ENCODE measurements around the gene RFX5. TPM values are rescaled to one million over a fixed set of nuclear protein-coding genes. Genes with fewer than 3 reads are reported as not detected.
A peak's percentile ranks its signal among the peaks of the same experiment; 100 is the strongest.

RFX5 gene
- total and polyA plus RNA-seq, 2 donors, result 32.9 to 89.4 TPM

DNA sequence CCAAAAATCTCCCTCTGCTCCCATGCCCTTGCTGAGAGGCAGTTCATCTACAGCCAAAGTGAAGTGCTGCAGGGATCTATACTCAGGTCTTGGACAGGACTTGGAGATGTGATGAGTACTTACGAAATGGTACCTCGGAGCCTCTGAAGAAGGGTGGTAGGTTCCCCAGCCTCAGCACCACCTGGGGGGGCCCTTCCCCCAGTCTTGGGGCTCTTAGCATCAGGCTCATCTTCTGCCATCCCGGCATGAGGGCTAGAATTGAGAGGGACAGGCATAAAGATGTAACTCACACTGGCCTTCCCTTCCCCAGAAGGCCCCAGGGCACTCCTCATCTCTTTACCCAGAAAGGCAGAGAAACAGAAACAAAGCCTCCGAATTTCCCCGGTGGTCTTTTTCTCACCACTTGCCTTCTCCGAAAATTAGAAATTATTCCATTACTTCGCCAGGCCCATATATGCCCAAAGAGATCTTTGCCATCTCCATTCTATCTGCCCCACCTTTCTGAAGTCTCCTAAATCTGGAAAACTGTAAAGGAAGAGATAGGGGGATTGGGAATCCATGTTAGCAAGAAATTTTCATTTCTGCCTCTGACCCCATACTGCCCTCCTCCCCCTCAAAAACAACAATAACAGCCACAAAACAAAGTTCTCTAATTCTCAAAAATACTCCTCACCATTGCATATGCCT is 827 bp downstream of the RFX5 start:
- Histone ChIP-seq H3K36me3 (ENCODE audit: control insufficient read depth in 2 of 2, insufficient read depth in 2 of 2, low read length in 1 of 2) (peaks cover 29 to 43% of the 10 kb centered on the region in 2 donors), H3K9me3 (ENCODE audit: control insufficient read depth in 2 of 2, insufficient read depth in 1 of 2, low read length in 1 of 2) (peaks cover 0 to 8% of the 10 kb centered on the region in 2 donors), H3K4me1 (ENCODE audit: control insufficient read depth in 2 of 2, insufficient read depth in 2 of 2, low read length in 2 of 2) (peaks cover 11 to 34% of the 10 kb centered on the region in 2 donors), H3K27ac (ENCODE audit: low read depth in 1 of 2, low read length in 1 of 2) (peak overlapping the region; percentile 95 to 98), H3K27me3 (ENCODE audit: control insufficient read depth in 2 of 2, insufficient read depth in 1 of 2, low read length in 1 of 2) (no peaks in the 10 kb centered on the region), H3K4me3 (ENCODE audit: low read length in 2 of 2) (peak overlapping the region; percentile 60 to 63)
- DNase-seq (ENCODE audit: low read depth in 6 of 9, low spot score in 9 of 9), result peak in 1 of 9 donors; percentile 34
- WGBS, result 54% methylated on average over 7 of the region's 7 CpGs

DNA sequence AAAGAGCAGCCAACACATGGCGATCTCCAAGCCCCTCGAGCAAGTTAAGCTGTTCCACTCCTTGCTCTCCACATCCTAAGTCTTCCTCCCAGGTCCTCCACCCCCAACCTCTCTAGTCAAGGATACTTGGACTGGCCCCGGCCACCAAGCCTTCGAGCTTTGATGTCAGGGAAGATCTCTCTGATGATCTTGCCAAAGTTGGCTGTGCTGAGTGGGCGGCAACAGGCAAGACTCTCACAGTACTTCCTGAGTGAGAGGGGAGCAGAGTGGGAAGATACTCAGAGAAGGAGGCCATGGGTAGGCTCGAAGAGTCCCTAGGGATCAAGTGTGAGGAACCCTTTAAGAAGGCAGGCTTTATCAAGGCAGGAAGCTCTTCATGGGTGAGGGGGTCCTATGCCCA is 2.8 kb downstream of the RFX5 start:
- H3K4me1 ChIP-seq (ENCODE audit: control insufficient read depth in 2 of 2, insufficient read depth in 2 of 2, low read length in 2 of 2), result peaks cover 11 to 34% of the 10 kb centered on the region in 2 donors
- H3K9me3 ChIP-seq (ENCODE audit: control insufficient read depth in 2 of 2, insufficient read depth in 1 of 2, low read length in 1 of 2), result no peaks in the 10 kb centered on the region
- peaks cover 29 to 43% of the 10 kb centered on the region in 2 donors for H3K36me3 ChIP-seq (ENCODE audit: control insufficient read depth in 2 of 2, insufficient read depth in 2 of 2, low read length in 1 of 2)
- H3K27ac ChIP-seq (ENCODE audit: low read depth in 1 of 2, low read length in 1 of 2), result no peak overlapping the region
- 93% methylated on average over 6 of the region's 6 CpGs for WGBS
- no peak for DNase-seq (ENCODE audit: low read depth in 6 of 9, low spot score in 9 of 9)
- H3K4me3 ChIP-seq (ENCODE audit: low read length in 2 of 2), result no peak overlapping the region
- H3K27me3 ChIP-seq (ENCODE audit: control insufficient read depth in 2 of 2, insufficient read depth in 1 of 2, low read length in 1 of 2), result no peaks in the 10 kb centered on the region

DNA sequence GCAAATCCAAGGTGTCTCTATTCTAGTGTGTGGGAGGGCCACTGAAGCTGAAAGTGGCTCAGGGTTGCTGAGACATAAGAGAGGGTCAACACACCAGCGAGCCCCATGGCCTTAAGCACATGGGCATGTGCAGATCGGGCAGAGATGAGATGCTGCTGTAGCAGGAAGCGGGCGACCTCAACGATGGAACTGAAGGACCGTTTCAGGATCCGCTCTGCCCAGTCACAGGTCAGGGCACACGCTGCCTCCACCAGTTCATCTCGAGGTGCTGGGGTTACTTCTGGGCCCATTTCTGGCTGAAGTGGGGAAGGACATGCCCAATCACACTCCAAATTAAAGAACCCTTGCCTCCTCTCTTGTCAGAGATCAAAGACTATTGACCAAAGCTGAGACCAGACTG is 3.5 kb downstream of the RFX5 start:
- 83% methylated on average over 9 of the region's 9 CpGs for WGBS

DNA sequence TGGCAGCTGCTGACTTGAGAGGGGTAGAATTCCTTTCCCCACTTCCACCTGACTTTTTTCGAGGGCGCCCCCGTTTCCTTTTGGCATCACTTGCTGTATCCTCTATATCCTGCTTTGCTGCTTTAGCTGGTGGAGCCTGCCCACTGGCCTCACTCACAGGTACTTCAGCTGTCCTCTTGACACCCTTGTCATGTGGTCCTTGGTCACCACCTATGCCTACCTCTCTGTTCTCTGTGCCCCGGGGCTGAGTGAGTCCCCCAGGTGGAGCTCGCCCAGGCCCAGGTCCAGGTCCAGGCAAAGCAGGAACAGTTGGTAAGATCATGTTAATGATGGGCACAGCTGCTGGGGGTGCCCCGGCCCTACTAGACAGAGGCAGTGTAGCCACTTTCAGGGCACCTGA is 4.5 kb downstream of the RFX5 start:
- Histone ChIP-seq H3K4me3 (ENCODE audit: low read length in 2 of 2) (no peak overlapping the region), H3K36me3 (ENCODE audit: control insufficient read depth in 2 of 2, insufficient read depth in 2 of 2, low read length in 1 of 2) (peaks cover 29 to 43% of the 10 kb centered on the region in 2 donors), H3K27me3 (ENCODE audit: control insufficient read depth in 2 of 2, insufficient read depth in 1 of 2, low read length in 1 of 2) (no peaks in the 10 kb centered on the region), H3K4me1 (ENCODE audit: control insufficient read depth in 2 of 2, insufficient read depth in 2 of 2, low read length in 2 of 2) (peaks cover 7 to 27% of the 10 kb centered on the region in 2 donors), H3K9me3 (ENCODE audit: control insufficient read depth in 2 of 2, insufficient read depth in 1 of 2, low read length in 1 of 2) (no peaks in the 10 kb centered on the region), H3K27ac (ENCODE audit: low read depth in 1 of 2, low read length in 1 of 2) (no peak overlapping the region)
- no peak for DNase-seq (ENCODE audit: low read depth in 6 of 9, low spot score in 9 of 9)
- WGBS, result 98% methylated on average over 6 of the region's 6 CpGs

More for the DNA sequence above, 3.5 kb downstream of the RFX5 start:
- H3K27me3 ChIP-seq (ENCODE audit: control insufficient read depth in 2 of 2, insufficient read depth in 1 of 2, low read length in 1 of 2), result no peaks in the 10 kb centered on the region
- peaks cover 11 to 34% of the 10 kb centered on the region in 2 donors for H3K4me1 ChIP-seq (ENCODE audit: control insufficient read depth in 2 of 2, insufficient read depth in 2 of 2, low read length in 2 of 2)
- no peaks in the 10 kb centered on the region for H3K9me3 ChIP-seq (ENCODE audit: control insufficient read depth in 2 of 2, insufficient read depth in 1 of 2, low read length in 1 of 2)
- no peak overlapping the region for H3K4me3 ChIP-seq (ENCODE audit: low read length in 2 of 2)
- peaks cover 29 to 43% of the 10 kb centered on the region in 2 donors for H3K36me3 ChIP-seq (ENCODE audit: control insufficient read depth in 2 of 2, insufficient read depth in 2 of 2, low read length in 1 of 2)
- no peak for DNase-seq (ENCODE audit: low read depth in 6 of 9, low spot score in 9 of 9)
- no peak overlapping the region for H3K27ac ChIP-seq (ENCODE audit: low read depth in 1 of 2, low read length in 1 of 2)

DNA sequence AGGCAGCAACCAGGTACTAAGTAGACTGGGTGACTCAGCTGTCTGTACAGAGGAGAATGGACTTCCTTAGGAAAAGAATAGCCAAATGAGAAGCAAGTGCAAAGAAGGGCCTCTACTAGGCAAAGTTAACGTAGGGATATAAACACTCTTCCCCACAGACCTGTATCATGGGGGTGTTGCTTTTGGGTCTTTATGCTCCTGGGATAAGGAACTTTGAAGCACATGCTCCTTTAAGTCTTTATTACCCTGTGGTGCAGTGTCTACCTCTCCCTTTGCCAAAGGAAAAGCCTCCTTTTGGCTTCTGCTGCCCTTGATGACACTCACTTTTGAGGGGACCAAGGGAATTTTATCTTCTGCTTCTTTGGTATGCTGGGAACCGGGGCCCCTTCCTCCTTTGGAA is 5.0 kb downstream of the RFX5 start:
- Histone ChIP-seq H3K4me1 (ENCODE audit: control insufficient read depth in 2 of 2, insufficient read depth in 2 of 2, low read length in 2 of 2) (peaks cover 7 to 25% of the 10 kb centered on the region in 2 donors), H3K9me3 (ENCODE audit: control insufficient read depth in 2 of 2, insufficient read depth in 1 of 2, low read length in 1 of 2) (no peaks in the 10 kb centered on the region), H3K4me3 (ENCODE audit: low read length in 2 of 2) (no peak overlapping the region), H3K36me3 (ENCODE audit: control insufficient read depth in 2 of 2, insufficient read depth in 2 of 2, low read length in 1 of 2) (peaks cover 29 to 43% of the 10 kb centered on the region in 2 donors), H3K27ac (ENCODE audit: low read depth in 1 of 2, low read length in 1 of 2) (no peak overlapping the region), H3K27me3 (ENCODE audit: control insufficient read depth in 2 of 2, insufficient read depth in 1 of 2, low read length in 1 of 2) (no peaks in the 10 kb centered on the region)
- no peak for DNase-seq (ENCODE audit: low read depth in 6 of 9, low spot score in 9 of 9)
- WGBS, result 98% methylated on average over 2 of the region's 2 CpGs

DNA sequence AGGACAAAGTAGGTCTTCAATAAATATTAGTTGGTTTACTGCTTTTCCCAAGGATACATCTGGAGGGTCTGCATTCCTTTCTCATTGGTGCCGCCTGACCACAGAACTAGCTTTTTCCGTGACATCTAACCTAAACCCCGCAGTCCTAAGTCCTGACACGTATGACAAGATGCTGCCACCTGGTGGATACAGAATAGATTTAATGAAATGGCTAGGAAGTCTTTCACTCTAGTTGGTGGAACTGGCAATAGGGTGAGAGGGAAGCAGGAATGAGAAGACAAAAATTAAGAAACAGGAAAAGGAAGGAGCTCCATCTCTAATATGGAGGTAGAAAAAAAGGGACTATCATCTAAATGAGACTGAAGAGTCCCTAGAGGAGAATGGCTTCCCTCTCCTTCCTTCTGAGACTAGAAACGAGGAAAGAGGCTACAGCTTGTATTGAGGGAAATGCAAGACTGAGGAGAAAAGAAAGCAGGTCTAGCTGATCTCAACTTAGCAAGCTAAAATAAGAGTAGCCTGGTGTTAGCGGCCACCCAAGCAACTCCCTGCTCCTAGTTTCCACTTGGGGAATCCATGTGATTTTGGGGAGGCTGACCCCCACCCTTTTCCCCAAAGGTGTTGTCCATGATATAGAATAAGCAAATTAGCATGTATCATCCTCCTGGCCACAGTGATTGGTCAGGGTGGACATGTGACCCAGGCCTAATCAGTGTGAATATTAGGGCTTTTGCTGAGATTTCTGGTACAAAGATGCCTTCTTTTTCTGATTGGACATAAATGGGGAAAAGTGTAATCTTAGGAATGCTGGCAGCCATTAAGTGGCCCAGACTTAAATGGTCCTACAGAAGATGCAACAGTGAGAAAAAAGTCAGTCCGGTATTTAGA is 5.9 kb downstream of the RFX5 start:
- WGBS, result 43% methylated on average over 7 of the region's 7 CpGs
- no peak overlapping the region for H3K4me3 ChIP-seq (ENCODE audit: low read length in 2 of 2)
- H3K9me3 ChIP-seq (ENCODE audit: control insufficient read depth in 2 of 2, insufficient read depth in 1 of 2, low read length in 1 of 2), result no peaks in the 10 kb centered on the region
- H3K36me3 ChIP-seq (ENCODE audit: control insufficient read depth in 2 of 2, insufficient read depth in 2 of 2, low read length in 1 of 2), result peaks cover 29 to 43% of the 10 kb centered on the region in 2 donors
- DNase-seq (ENCODE audit: low read depth in 6 of 9, low spot score in 9 of 9), result peak in 8 of 9 donors; percentile 55 to 86 (median 71)
- H3K27me3 ChIP-seq (ENCODE audit: control insufficient read depth in 2 of 2, insufficient read depth in 1 of 2, low read length in 1 of 2), result no peaks in the 10 kb centered on the region
- H3K27ac ChIP-seq (ENCODE audit: low read depth in 1 of 2, low read length in 1 of 2), result peak overlapping the region; percentile 2 to 62
- H3K4me1 ChIP-seq (ENCODE audit: control insufficient read depth in 2 of 2, insufficient read depth in 2 of 2, low read length in 2 of 2), result peaks cover 6 to 20% of the 10 kb centered on the region in 2 donors

GRCh38 chr1:151336556-151336955 is 10.5 kb downstream of the RFX5 start:
- DNase-seq (ENCODE audit: low read depth in 6 of 9, low spot score in 9 of 9), result no peak
- no peaks in the 10 kb centered on the region for H3K27me3 ChIP-seq (ENCODE audit: control insufficient read depth in 2 of 2, insufficient read depth in 1 of 2, low read length in 1 of 2)
- no peak overlapping the region for H3K27ac ChIP-seq (ENCODE audit: low read depth in 1 of 2, low read length in 1 of 2)
- H3K9me3 ChIP-seq (ENCODE audit: control insufficient read depth in 2 of 2, insufficient read depth in 1 of 2, low read length in 1 of 2), result no peaks in the 10 kb centered on the region
- peaks cover 0 to 4% of the 10 kb centered on the region in 2 donors for H3K36me3 ChIP-seq (ENCODE audit: control insufficient read depth in 2 of 2, insufficient read depth in 2 of 2, low read length in 1 of 2)
- no peaks in the 10 kb centered on the region for H3K4me1 ChIP-seq (ENCODE audit: control insufficient read depth in 2 of 2, insufficient read depth in 2 of 2, low read length in 2 of 2)
- H3K4me3 ChIP-seq (ENCODE audit: low read length in 2 of 2), result no peak overlapping the region
- 98% methylated on average over 3 of the region's 3 CpGs for WGBS

- H3K36me3 ChIP-seq (ENCODE audit: control insufficient read depth in 2 of 2, insufficient read depth in 2 of 2, low read length in 1 of 2), result no peaks in the 10 kb centered on the region
- H3K4me1 ChIP-seq (ENCODE audit: control insufficient read depth in 2 of 2, insufficient read depth in 2 of 2, low read length in 2 of 2), result no peaks in the 10 kb centered on the region
- WGBS, result 95% methylated on average over 5 of the region's 5 CpGs
- DNase-seq (ENCODE audit: low read depth in 6 of 9, low spot score in 9 of 9), result no peak
- H3K27ac ChIP-seq (ENCODE audit: low read depth in 1 of 2, low read length in 1 of 2), result no peak overlapping the region
- H3K9me3 ChIP-seq (ENCODE audit: control insufficient read depth in 2 of 2, insufficient read depth in 1 of 2, low read length in 1 of 2), result no peaks in the 10 kb centered on the region
- no peaks in the 10 kb centered on the region for H3K27me3 ChIP-seq (ENCODE audit: control insufficient read depth in 2 of 2, insufficient read depth in 1 of 2, low read length in 1 of 2)
- no peak overlapping the region for H3K4me3 ChIP-seq (ENCODE audit: low read length in 2 of 2)
Measured at GRCh38 chr1:151334822-151335221, 12.2 kb downstream of the RFX5 start.
